Stimulated activated naive CD4-positive, alpha-beta T cell (primary cell): Measurements from ENCODE around the gene CNTNAP1.
"Not testable (repeated sequence)": the region's sequence is repeated elsewhere in the genome, so short reads cannot be mapped to it uniquely, and the experiment has no call there.

Source experiments
- DNase-seq, 6 experiments: peaks; one replicate each; lab custom pipeline; 2025; lab: John Stamatoyannopoulos, UW

The CNTNAP1 gene

DNA sequence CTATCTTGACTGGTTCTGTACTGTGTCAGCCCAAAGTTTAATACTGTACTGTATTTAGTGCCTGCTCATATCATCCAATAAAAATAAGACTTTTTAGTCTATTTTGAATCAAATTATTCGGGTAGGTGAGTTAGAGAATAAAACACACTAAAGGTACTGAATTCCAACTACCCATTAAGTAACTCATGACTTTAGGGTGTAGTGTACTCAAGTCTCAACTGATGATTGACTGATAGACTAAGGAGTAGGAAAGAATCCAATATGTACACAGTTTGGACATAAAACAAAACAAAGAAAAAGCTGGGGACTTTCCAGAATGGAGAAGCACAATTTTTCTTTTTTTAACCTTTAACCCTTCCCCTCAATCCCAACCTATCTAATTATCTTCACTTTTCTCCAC is 58.4 kb downstream of the CNTNAP1 start:
- DNase-seq: no peak

DNA sequence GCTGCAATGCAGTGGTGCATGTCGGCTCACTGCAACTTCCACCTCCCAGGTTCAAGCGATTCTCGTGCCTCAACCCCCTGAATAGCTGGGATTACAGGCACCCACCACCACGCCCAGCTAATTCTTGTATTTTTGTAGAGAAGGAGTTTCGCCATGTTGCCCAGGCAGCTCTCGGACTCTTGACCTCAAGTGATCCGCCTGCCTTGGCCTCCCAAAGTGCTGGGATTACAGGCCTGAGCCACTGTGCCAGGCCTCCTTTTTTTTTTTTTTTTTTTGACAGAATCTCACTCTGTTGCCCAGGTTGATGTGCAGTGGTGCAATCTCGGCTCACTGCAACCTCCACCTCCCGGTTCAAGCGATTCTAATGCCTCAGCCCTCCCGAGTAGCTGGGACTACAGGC is 60.6 kb downstream of the CNTNAP1 start:
- not testable (repeated sequence) for DNase-seq

DNA sequence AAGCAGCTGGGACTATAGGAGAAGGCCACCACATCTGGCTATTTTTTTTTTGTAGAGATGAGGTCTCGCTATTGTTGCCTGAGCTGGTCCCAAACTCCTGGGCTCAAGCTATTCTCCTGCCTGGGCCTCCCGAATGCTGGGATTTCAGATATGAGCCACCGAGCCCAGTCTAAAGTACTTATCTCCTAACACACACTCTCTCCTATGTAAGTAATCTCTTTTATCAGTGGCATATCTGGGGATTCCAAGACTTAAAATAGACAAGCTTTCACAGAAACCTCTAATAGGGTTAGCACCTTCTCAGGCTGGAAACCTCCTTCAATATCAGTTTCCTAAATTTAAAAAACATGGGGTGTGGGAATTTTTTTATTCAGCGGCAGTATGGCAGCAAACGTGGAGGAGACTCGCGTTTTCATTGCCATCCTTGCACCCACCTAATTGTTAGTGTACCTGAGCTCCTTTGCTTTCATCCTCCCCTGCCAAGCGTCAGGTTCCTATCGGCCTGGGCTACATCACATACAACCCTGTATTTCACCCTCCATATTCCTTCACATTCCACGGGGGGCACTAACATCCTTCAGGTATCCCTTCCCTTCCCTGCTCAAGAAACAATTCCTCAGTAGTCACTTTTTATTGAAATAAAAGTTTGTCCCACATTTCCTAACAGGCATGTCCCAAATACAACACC is 61.4 kb downstream of the CNTNAP1 start:
- DNase-seq: no peak

DNA sequence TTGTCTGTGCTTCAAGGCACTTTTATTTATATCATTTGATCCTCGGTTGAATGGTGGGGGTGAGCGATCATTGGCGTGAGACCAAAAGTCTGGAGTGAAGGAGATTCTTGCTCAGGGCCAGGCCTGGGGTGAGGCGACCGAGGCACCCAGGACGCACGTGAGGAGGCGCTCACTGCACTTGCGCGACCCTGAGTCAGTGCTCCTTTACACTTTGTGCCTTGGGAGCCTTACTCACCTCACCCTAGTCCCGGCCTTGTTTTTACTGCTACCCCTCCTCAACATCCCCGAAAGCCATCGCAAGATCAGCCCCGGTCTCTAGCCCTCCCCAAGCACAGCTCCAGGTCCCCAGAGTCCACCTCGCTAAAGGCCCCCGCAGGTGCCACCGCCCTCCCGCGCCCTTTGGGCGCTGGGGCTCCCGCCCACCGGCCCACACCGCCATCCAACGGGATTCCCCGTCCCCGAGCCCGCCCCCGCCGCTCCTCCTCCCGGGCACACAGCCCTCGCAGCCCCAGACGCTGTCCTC is 62.0 kb downstream of the CNTNAP1 start:
- peak in 4 of 6 experiments; percentile 30 to 74 (median 68) for DNase-seq

DNA sequence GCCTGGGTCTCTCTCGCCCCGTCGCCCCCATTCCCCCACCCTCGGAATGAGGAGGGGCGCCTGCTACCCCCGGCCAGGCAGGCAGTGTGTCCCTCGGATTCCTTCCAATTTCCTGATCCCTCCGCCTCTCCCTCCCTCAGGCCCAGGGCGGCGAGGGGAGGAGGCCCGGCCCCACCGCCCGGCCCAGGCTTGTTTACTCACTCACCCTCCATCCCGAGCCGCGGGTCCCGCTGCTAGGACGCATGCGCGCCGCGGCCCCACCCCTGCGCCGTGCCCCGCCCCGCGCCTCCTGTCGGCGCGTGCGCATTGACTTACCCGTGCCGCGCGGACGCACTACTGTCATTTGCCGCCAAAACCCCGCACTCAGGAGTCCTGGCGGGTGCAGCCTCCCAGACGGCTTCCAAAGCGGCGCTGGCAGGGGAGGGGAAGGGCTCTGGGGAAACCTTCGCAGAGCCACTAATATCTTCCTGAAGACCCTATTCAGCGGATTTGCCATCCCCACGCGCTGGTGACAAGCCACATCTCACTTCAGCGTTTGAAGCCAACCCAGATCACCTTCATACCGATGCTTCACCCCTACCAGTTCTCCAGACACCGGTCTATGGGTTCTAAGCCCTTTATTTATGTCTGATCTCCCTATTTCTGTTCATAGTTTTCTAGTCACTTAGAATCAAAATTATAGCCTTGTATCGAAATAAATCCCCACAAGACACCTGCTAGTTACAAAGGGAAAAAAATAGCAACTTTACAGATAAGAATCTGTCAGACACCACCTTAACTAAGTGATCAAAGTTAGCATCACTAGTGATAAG is 62.7 kb downstream of the CNTNAP1 start, which contains the start of gene EZH1:
EZH1 (minus strand) TSS at position 235 of the 812 bp plus-strand sequence. CDS start 16,099 bp downstream, outside the sequence.
- DNase-seq: peak; percentile 85 to 94 (median 88)

DNA sequence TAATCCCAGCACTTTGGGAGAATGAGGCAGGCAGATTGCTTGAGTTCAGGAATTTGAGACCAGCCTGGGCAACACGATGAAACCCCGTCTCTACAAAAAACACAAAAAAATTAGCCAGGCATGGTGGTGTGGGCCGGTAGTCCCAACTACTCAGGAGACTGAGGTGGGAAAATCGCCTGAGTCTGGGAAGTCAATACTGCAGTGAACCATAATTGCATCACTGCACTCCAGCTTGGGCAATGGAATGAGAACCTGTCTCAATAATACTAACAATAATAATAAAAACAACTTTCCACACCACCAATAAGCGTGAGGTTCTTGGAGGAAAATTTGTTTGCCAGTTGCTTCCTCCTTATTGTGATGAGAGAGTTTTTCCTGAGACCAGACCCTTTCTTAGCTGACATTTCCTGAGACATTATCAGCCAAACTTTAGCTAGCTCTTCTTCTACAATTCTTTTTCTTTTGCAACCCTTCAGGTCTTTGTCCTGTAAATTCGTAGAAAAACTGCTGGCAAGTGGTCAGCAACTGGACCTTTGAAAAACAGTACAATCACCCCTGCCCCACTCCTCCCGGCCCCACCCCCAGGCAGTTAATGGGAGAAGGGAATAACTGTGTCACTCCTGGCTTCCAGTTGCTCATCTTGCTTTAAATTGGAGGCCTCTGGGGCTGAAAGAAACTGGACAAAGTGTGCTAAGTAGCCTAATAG is 66.0 kb downstream of the CNTNAP1 start:
- no peak for DNase-seq

DNA sequence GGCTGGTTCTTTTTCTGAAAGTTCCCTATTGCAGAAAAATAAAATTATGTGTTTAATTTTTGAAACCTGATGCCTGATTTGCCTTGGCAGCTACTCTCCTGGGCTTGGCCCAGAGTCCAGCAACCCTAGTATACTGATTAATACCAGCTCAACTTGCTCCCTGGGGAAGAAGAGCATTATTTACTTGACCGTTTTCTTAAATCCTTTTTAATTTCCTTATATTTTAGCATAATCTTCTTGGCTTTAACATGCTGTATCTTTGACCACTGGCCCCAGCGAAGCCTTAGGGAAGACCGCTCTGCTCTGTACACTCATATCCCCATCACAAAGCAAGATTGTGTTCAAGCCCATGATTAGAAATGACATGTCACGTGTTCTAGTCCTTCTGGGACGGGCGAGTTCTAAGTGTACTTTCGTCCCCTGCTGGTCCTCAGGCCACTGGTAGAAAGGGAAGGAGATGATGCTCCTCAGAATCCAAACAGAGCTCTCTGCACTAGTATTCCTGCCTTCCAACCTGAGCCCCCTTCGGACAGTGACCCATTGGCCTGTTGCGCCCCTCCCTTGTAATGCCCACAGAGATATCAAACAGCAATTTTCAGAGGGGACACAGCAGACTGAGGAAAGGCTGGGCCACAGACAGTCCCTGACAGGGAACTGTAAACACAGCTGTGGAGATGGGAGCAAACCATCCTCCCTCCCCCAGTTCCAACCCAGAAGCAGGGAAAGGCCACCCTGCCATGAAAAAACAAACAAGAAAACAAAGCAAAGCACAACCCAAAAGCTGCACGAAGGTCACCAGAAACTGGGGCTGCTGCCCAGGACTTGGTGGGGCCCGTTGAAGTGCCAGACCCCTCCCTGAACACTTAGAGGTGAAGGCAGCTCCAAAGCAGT is 66.8 kb downstream of the CNTNAP1 start:
- no peak for DNase-seq
